Activated CD8-positive, alpha-beta memory T cell treated with anti-CD3 and anti-CD28 coated beads, Interleukin-2, amount 50 U/mL, for 1 hour (primary cell): ENCODE data around the gene KRTAP1-3.
"Not testable (repeated sequence)": the region's sequence is repeated elsewhere in the genome, so short reads cannot be mapped to it uniquely, and the experiment has no call there.

Experiments used
- DNase-seq: peaks from one replicate; pipeline ENCODE4 v3.0.0-alpha.2; 2020; ENCODE audit errors: extremely low read depth

Gene KRTAP1-3

DNA sequence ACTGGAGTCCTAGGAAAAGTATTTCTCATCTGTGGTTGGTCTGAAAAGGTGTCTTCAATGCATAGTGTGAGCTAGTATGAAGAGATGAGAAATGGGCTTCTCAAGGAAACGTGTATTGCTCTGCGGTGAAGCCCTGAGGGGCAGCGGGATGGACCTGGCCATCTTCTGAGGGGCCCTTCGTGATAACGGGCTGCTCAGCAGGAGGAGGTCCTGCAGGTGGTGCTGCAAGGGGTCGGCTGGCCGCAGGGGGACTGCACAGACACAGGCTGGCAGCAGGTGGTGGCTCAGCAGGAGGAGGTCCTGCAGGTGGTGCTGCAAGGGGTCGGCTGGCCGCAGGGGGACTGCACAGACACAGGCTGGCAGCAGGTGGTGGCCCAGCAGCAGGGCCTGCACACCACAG, 19.9 kb upstream of the KRTAP1-3 start:
- DNase-seq = not testable (repeated sequence)

DNA sequence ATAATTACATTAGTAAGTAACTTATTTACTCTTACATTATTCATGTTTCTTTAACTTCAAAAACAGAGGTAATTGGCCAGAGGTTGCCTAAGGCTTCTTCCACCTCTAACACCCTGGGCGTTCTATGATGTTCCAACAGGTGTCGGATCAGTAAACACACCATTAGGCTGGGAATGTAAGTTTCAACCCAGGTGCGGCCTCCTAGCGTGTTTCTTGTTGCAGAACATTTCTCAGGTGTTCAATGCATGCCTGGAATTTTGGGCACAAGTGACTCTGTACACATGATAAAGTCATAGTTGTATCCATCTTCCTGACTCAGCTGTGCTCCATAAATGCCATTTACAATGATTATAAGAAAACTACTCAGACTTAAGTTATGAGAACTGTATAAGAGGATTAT, 19.4 kb upstream of the KRTAP1-3 start:
- no peak for DNase-seq

DNA sequence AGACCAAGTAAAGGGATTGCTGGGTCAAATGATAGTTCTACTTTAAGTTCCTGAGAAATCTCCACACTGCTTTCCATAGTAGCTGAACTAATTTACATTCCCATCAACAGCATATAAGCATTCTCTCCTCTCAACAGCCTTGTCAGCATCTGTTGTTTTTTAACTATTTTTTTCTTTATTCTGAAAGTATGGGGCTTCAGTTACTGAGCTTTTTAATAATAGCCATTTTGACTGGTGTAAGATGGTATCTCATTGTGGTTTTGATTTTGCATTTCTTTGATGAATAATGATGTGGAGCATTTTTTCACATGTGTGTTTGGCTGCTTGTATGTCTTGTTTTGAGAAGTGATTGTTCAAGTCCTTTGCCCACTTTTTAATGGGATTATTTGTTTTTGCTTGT, 17.9 kb upstream of the KRTAP1-3 start:
- no peak for DNase-seq

DNA sequence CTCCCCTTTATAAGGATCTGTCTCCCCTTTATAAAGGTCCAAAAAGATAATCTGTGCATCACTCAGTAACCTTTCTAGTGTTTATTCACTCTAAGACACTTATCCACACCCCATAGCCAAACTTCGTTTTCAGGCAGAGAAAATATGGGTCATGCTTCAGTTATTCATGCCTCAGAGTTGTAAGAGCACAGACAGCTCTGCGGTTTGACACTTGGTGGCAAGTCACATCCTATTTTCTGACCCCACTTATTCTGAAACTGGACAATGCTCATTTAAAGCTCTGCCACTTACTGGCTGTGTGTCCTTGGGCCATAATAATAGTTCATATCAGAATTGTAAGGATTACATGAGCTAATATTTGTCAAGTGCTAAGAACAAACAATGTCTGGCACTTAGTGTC, 14.4 kb upstream of the KRTAP1-3 start:
- no peak for DNase-seq

DNA sequence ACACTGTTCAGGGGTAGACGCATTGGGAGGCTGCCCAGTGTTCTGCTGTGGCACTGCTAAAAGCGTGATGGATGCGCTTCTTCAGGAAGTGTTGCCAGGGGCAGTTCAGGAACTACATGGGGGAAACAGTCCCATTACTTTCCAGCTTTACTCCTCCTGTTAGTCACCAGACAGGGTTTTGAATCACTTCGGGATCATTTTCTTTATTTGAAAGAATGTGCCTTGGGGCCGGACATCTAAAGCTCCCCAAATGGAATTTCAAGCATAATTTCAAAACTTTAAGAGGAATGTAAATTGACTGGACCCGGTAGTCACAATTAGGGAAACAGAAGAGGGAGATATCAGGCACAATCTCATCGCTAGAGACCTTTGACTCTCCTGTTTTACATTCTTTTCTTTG, 13.8 kb upstream of the KRTAP1-3 start:
- DNase-seq = no peak

DNA sequence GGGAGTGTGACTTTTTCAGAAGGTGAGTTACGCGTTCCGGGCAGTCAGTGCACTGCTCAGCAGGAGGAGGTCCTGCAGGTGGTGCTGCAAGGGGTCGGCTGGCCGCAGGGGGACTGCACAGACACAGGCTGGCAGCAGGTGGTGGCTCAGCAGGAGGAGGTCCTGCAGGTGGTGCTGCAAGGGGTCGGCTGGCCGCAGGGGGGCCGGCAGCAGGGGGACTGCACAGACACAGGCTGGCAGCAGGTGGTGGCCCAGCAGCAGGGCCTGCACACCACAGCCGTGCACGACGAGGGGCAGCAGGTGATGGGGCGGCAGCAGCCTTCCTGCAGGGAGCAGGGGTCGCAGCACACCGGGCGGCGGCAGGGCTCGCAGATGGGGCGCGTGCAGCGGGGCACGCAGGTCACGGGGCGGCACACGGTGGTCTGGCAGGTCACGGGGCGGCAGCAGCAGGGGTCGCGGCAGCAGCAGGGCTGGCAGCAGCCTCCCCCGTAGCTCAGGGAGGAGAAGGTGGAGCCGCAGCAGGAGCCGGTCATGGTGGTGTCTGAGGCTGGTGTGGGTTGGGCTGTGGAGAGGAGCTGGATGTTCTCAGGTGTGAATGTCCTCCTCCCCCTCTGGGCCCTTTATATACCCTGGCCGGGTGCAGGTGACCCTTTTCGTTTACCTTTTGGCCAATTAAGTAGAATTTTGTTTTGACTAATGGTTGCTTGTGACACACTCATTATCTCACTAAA, 12.2 kb upstream of the KRTAP1-3 start, which contains the start of gene KRTAP2-1:
Gene KRTAP2-1 (minus strand): TSS at position 582 of the 731 bp plus-strand sequence. CDS start 49 bp downstream, at position 533.
- DNase-seq = not testable (repeated sequence)

DNA sequence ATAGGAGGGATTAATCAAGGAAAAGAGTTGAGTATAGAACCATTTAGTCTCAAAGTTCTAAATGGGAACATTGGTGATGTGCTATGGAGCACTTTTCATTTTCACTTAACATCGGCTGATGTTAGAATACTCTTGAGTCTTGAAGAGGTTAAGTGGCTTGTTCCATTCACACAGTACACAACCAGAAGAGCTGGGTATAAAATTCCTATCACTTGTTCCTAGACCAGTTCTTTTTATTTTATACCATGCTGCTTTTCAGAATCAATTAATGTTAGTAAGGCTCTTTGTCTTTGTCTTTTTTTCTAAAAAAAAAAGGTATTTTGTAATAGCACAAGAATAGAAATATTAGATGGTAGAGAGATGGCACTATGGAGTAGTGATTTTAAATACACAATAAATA, 8.3 kb upstream of the KRTAP1-3 start:
- DNase-seq = no peak

DNA sequence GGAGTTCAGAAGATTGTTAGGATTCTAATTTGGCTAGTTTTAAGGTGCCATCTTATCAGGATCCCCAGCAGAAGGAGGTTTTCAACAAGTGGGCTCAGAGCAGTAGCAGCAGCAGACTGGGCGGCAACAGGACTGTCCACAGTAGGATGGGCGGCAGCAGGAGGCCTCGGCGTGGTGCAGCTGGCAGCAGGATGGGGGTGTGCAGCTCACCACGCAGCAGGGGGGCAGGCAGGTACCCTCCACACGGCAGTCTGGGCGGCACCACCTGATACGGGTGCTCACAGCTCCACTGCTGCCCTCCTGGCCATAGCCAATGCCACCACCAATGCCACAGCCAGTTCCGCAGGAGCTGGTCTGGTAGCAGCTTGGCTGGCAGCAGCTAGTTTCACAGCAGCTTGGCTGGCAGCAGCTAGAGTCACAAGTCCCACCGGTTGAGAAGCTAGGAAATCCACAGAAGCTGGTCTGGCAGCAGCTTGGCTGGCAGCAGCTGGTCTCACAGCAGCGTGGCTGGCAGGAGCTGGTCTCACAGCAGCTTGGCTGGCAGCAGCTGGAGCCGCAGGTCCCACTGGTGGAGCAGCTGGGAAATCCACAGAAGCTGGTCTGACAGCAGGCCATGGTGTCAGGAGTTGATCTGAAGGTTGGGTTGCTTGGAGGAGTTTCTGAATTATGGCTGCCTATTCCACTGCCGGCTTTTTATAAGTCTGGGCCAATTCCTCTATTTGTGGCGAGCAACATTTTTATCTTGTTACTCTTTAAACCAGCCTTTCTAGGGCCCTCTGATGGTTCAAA, 6.3 kb upstream of the KRTAP1-3 start, which contains the start of gene KRTAP1-1:
Gene KRTAP1-1 (minus strand): TSS at position 668 of the 789 bp plus-strand sequence. CDS start 53 bp downstream, at position 615.
- not testable (repeated sequence) for DNase-seq

DNA sequence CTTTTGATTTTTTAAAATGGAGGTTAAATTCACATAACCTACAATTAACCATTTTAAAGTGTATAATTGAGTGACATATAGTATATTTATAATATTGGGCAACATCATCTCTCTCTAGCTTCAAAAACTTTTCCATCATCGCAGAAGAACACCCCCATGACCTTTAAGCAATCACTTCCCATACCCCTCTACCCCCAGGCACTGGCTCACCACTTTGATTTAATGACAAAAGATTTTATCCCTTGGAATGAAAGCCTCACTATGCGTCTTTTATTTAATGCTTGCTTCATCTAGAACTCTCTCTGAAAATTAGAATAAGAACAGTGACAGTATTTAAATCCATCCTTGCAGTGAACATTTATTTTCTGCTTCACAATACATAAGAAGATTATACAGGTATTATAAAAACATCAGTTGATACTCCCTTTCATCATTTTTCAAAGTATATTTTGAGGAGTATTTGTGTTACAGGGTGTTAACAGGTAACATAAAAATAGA, 3.2 kb upstream of the KRTAP1-3 start:
- no peak for DNase-seq

DNA sequence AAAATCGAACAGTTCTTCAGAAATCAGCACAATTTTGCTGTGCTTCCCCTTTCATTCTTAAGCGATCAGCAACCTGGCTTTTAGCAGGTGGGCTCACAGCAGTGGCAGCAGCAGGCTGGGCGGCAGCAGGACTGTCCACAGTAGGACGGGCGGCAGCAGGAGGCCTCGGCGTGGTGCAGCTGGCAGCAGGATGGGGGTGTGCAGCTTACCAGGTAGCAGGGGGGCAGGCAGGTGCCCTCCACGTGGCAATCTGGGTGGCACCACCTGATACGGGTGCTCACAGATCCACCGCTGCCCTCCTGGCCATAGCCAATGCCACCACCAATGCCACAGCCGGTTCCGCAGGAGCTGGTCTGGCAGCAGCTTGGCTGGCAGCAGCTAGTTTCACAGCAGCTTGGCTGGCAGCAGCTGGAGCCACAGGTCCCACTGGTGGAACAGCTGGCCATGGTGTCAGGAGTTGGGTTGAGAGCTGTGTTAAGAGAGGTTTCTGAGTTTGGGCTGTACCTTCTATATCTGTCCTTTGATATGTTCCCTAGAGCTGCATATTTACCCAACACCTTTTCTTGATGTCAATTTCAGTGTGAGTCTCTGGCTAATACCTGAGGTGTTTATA, 4.9 kb downstream of the KRTAP1-3 start, which contains the start of gene KRTAP1-4:
Gene KRTAP1-4 (minus strand): TSS at position 563 of the 613 bp plus-strand sequence. CDS start 117 bp downstream, at position 446.
- DNase-seq = no peak

DNA sequence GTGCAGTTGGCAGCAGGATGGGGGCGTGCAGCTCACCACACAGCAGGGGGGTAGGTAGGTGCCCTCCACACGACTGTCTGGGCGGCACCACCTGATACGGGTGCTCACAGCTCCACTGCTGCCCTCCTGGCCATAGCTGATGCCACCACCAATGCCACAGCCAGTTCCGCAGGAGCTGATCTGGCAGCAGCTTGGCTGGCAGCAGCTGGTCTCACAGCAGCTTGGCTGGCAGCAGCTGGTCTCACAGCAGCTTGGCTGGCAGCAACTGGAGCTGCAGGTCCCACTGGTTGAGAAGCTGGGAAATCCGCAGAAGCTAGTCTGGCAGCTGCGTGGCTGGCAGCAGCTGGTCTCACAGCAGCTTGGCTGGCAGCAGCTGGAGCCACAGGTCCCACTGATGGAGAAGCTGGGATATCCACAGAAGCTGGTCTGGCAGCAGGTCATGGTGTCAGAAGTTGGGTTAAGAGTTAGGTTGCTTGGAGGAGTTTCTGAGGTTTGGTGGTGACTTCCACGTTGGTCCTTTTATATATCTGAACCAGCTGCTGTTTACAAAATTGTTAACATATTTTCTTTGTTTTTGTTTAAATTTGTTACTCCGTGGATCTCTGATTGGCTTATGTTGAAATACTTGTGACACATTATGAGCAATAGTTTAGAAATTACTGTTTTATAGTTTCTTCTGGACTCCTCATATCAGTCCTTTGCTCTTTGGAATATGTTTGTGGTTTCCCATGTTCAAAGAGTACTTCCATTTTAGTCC, 7.8 kb downstream of the KRTAP1-3 start, which contains the start of gene KRTAP1-5:
Gene KRTAP1-5 (minus strand): TSS at position 494 of the 757 bp plus-strand sequence. CDS start 53 bp downstream, at position 441.
- no peak for DNase-seq

DNA sequence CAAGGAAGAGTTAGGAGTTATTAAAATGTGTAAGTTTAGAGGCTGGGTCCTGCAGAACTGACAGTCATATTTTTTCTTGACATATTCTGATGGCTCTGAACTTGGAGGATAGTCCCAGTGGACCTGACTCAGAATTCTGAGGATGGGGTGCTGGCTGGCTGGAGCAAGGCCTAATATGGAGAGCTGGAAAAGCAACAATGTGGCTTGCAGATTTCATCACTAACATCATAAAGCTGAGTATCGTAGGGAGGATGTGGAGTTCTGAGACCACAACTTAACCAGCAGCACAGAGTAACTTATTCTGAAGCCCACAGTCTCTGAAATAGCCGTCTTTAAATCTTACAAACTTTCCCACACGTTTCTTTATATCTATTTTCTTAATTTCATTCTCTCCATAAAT, 10.0 kb downstream of the KRTAP1-3 start:
- DNase-seq = no peak

DNA sequence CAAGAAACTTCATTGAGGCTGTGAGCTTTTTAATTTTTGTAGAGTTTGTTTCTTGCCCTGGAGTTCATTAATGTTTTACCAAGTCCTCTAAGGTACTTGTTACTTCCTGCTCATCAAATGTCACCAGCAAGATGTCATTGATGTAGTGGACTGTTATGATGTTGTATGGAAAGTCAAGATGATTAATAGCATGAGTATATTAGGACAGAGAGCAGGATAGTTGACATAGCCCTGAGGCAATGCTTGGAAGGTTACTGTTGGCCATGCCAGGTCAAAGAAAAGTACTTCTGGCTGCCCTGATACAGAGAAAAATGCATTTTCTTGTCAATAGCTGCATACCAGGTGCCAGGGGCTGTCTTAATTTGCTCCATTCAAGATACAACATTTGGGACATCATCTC, 14.3 kb downstream of the KRTAP1-3 start:
- DNase-seq = no peak

DNA sequence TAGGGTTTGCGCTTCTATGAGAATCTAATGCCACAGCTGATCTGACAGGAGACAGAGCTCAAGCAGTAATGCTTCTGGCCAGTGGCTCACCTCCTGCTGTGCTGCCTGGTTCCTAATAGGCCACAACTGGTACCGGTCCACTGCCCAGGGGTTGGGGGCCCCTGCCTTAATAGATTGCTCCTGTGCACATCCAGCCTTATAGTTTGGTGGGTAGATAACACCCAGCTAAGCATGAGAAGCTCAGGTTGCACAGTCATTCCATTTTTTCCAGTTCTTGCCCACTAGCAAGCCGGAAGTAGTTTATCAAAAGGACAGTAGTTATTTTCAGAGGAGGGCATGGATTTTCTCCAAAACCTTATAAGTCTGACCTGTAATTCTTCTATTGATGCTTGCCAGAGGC, 15.3 kb downstream of the KRTAP1-3 start:
- DNase-seq = no peak

DNA sequence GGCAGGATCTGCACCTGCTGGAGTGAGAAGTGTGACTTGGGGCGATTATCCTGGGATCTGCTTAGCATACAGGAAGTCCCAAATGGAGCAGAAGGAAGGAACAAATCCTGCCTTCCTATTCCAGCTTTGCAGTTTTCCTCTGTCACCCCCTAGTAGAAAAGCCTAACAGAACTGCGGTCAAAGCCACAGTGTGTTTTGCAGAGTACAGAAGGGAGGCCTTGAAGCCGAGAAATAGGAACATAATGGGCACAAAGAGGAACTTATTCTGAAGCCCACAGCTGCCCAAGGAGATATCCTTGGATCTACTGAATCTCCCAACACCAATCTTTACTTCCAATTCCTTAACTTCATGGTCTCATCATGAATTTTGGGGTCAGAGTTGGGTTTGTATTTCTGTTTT, 16.1 kb downstream of the KRTAP1-3 start:
- no peak for DNase-seq

DNA sequence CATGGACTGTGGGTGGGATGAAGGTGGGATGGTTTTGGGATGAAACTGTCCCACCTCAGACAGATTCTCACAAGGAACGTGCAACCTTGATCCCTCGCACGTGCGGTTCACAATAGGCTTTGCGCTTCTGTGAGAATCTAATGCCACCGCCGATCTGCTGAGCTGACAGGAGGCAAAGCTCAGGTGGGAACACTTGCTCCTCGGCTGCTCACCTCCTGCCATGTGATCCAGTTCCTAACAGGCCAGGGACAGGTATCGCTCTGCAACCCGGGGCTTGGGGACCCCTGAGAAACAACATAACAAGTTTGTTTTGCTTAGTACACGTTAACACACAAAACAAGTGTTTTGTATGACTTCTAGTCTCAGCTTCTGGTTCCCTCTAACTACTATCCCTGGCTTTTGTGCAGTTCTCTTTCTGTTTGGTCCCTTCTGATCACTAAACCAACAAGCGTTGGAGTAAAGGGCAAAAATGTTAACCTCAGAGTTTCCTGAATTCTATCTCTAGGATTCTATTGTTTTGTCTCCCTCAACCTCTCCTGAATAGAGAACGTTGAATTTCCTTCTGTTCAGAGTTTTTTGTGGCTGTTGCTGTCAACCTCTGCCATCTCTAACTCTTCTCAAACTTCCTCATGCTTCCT, 18.0 kb downstream of the KRTAP1-3 start:
- no peak for DNase-seq

DNA sequence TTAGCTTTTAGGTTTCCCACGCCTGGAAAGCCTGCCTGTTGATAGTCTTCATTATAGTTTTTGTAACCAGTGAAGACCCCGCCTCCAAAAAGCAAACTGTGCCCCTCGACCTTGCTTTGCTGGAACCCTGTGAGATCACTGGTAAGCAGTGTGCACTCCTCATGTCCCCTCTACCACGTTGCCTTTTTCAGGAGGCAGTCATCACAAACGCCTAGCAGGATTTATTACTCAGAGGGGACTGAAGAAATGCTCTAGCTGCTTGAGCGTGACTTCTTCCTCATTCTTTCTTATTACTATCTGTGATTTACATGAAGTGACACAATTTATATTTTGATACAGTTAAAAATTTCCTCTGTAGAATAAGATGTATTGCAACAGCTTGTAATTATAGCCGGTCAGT, 19.2 kb downstream of the KRTAP1-3 start:
- DNase-seq = no peak

DNA sequence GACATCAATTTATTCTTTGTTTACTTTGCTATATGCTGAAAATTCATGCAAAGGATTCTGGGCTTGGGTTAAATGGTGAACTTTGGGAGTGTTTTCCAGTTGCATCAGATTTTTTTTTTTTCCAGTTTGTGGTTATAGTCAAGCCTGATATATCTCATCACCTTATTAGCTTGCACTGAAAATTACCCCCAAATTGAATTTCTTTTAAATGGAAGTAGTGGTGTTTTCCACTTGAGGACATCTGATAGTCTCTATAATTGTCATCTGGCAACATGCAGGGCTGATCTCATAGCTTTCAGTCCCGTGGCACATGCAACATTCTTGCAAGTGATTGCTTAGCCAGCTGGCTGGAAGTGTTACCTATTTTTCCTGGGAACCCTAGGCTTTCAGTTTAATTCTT, 21.1 kb downstream of the KRTAP1-3 start:
- DNase-seq = no peak

DNA sequence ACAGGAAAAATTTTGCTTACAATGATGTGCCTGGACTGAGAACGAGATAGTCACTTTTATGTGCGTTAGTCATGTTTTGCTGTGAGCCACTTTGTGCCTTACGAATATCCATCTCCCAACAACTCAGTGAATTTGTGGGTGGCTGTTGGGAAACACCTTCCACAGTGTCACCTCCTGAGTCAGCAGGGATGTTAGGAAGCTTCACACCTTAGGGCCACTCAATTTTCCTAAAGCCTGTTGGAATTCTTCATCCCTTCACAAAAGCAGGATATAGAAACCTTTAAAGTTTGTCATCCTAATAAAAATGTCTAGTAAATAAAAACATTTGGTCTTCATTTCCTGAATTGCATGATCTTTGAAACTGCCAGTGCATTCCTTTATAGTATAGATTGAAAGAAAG, 21.5 kb downstream of the KRTAP1-3 start:
- DNase-seq = no peak

DNA sequence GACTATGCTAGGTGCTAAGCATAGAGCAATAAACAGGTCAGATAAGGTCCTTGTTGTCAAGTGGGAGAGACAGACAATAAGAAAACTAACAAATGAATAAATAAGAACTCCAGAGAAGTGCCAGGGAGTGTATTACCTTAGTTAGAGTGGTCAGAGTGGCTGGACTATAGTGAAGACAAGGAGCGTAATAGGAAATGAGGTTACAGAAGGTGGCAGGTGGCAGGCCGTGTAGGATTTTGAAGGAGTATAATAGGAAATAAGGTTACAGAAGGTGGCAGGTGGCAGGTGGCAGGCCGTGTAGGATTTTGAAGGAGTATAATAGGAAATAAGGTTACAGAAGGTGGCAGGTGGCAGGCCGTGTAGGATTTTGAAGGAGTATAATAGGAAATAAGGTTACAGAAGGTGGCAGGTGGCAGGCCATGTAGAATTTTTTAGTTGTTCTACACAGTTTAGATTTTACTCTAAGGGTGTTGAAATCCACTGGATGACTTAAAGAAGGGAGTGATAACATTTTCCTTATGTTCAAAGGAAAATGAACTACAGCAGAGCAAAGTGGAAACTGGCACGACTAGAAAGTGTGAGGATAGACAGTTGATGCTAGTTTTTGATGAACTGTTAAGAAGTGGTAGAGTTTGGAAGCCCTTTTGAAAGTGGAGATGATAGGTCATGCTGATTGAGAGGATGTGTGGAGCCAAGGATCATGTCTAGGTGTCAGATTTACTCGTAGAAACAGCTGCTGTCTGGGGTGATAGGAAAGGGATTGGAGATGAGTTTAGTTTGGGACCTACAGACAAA, 22.2 kb downstream of the KRTAP1-3 start:
- no peak for DNase-seq
